Brain microvascular endothelial cell (primary cell): Measurements from ENCODE around the gene TTC33.

Experiments used
- DNase-seq: peaks from one replicate; pipeline ENCODE4 v3.0.0-alpha.2; 2020
- H3K27ac ChIP-seq: fragments of 250-450 bp; sonication (Bioruptor Pico); 2 replicates; pipeline ENCODE4 v1.5.1; 2020; ENCODE audit warnings: mild to moderate bottlenecking, moderate library complexity
- H3K27me3 ChIP-seq: fragments of 250-450 bp; sonication (Bioruptor Pico); replicated peaks from 2 replicates; pipeline ENCODE4 v1.5.1; 2020; ENCODE audit warnings: mild to moderate bottlenecking
- H3K36me3 ChIP-seq: fragments of 250-450 bp; sonication (Bioruptor Pico); replicated peaks from 2 replicates; pipeline ENCODE4 v1.5.1; 2020; ENCODE audit warnings: mild to moderate bottlenecking
- H3K4me3 ChIP-seq: 2 replicates; pipeline ENCODE4 v1.5.1; 2011; ENCODE audit warnings: low read depth, mild to moderate bottlenecking, control low read depth, low read length, moderate library complexity
- CTCF ChIP-seq: IDR thresholded peaks from 2 replicates; pipeline ENCODE4 v1.5.1; 2011; ENCODE audit warnings: low read depth, mild to moderate bottlenecking, moderate library complexity, low read length, control low read depth, inconsistent platforms; ENCODE audit errors: missing control alignments
- in situ Hi-C: cut with HindIII; loops from 2 replicates; pipeline ENCODE4 v1.10.0; 2017; ENCODE audit warnings: low sequenced_read_pairs, low pct_ligation_motif_present

The TTC33 gene

GRCh38 chr5:40682154-40683017 lies 73.4 kb downstream of the TTC33 start:
- H3K4me3 ChIP-seq, result peak overlapping the region; percentile 85
- TF ChIP-seq CTCF, result no peak
- in situ Hi-C loops, result no loop called here
- no peaks in the 10 kb centered on the region for H3K27me3 ChIP-seq
- H3K36me3 ChIP-seq, result peaks cover 17% of the 10 kb centered on the region
- peak overlapping the region; percentile 46 for H3K27ac ChIP-seq
- peak; percentile 32 for DNase-seq

- H3K36me3 ChIP-seq, result peaks cover 12% of the 10 kb centered on the region
- H3K4me3 ChIP-seq, result peak overlapping the region; percentile 85
- peak; percentile 35 for DNase-seq
- peak overlapping the region; percentile 50 for H3K27ac ChIP-seq
- in situ Hi-C loops, result no loop called here
- no peak for TF ChIP-seq CTCF
- no peaks in the 10 kb centered on the region for H3K27me3 ChIP-seq
These were observed 74.2 kb downstream of the TTC33 start for GRCh38 chr5:40681363-40682153.

- TF ChIP-seq CTCF, result peak; percentile 59
- Histone ChIP-seq H3K27ac (peak overlapping the region; percentile 50), H3K27me3 (no peaks in the 10 kb centered on the region), H3K4me3 (peak overlapping the region; percentile 85), H3K36me3 (peaks cover 10% of the 10 kb centered on the region)
- peak; percentile 41 for DNase-seq
- in situ Hi-C loops, result no loop called here
These were observed 74.9 kb downstream of the TTC33 start for GRCh38 chr5:40680741-40681362.

GRCh38 chr5:40679913-40680681 lies 75.7 kb downstream of the TTC33 start, which contains the start of gene PTGER4:
TSS of gene PTGER4 (plus strand) at chr5:40679915. CDS start at chr5:40680994, 1,079 bp downstream.
- no peak for DNase-seq
- Histone ChIP-seq H3K4me3 (peak within 1 kb of the TSS; percentile 85), H3K27ac (peak within 1 kb of the TSS; percentile 88), H3K36me3 (peaks cover 9% of the 10 kb centered on the region), H3K27me3 (no peaks in the 10 kb centered on the region)
- TF ChIP-seq CTCF, result no peak
- in situ Hi-C loops, result no loop called here

GRCh38 chr5:40679148-40679912 lies 76.4 kb downstream of the TTC33 start:
- Histone ChIP-seq H3K27me3 (no peaks in the 10 kb centered on the region), H3K36me3 (peaks cover 9% of the 10 kb centered on the region), H3K27ac (peak overlapping the region; percentile 88), H3K4me3 (peak overlapping the region; percentile 85)
- in situ Hi-C loops, result no loop called here
- TF ChIP-seq CTCF, result no peak
- DNase-seq, result peak; percentile 84
